LHCN-M2 (cell line): ENCODE measurements around the gene PTCH2. TPM values are rescaled to one million over a fixed set of nuclear protein-coding genes. Genes with fewer than 3 reads are reported as not detected.
"Not testable (repeated sequence)": the region's sequence is repeated elsewhere in the genome, so short reads cannot be mapped to it uniquely, and the experiment has no call there.

Source experiments
- DNase-seq: peaks from one replicate; pipeline ENCODE4 v3.0.0-alpha.2; 2012; ENCODE audit warnings: low read depth
- total RNA-seq: library from RNA; depleted of rRNA; stranded (reverse); fragments of >200 nt; gene quantifications from 2 replicates; pipeline ENCODE4 v1.2.3, GENCODE V29; 2014

Gene PTCH2
- total RNA-seq, 1 experiment from 2014 or later: under 0.01 TPM

GRCh38 chr1:44820328-44821239, 22.5 kb downstream of the PTCH2 start:
- DNase-seq: no peak

GRCh38 chr1:44819608-44820327, 23.3 kb downstream of the PTCH2 start:
- peak; percentile 98 for DNase-seq

- DNase-seq: no peak
These were observed 23.9 kb downstream of the PTCH2 start for GRCh38 chr1:44819196-44819607.

GRCh38 chr1:44817771-44818495, 25.1 kb downstream of the PTCH2 start:
- DNase-seq: no peak

GRCh38 chr1:44817307-44817706, 25.7 kb downstream of the PTCH2 start:
- no peak for DNase-seq

- not testable (repeated sequence) for DNase-seq
These were observed 27.1 kb downstream of the PTCH2 start for GRCh38 chr1:44815926-44816325.

GRCh38 chr1:44812822-44813543, 30.1 kb downstream of the PTCH2 start:
- DNase-seq: no peak

GRCh38 chr1:44811234-44811633, 31.8 kb downstream of the PTCH2 start:
- no peak for DNase-seq

GRCh38 chr1:44810762-44811105, 32.3 kb downstream of the PTCH2 start:
- not testable (repeated sequence) for DNase-seq

GRCh38 chr1:44810101-44810761, 32.8 kb downstream of the PTCH2 start:
- no peak for DNase-seq

- DNase-seq: peak; percentile 69
These were observed 33.8 kb downstream of the PTCH2 start for GRCh38 chr1:44808938-44809917.

- peak; percentile 84 for DNase-seq
These were observed 34.8 kb downstream of the PTCH2 start, which contains the start of gene BTBD19 for GRCh38 chr1:44808063-44808937. Gene BTBD19, plus strand, starts transcription at chr1:44808523. Its CDS starts 298 bp downstream, at chr1:44808821.

GRCh38 chr1:44807364-44808062, 35.5 kb downstream of the PTCH2 start:
- DNase-seq: peak; percentile 100

- no peak for DNase-seq
These were observed 36.2 kb downstream of the PTCH2 start, which contains the start of gene DYNLT4 for GRCh38 chr1:44806704-44807363. Gene DYNLT4, minus strand, starts transcription at chr1:44807351. Its CDS starts 683 bp downstream, at chr1:44806668.

- DNase-seq: no peak
These were observed 36.9 kb downstream of the PTCH2 start for GRCh38 chr1:44806025-44806703.

- no peak for DNase-seq
These were observed 37.6 kb downstream of the PTCH2 start for GRCh38 chr1:44805311-44806024.
